H1 (cell line): Measurements from ENCODE around the gene FMNL2. TPM values are rescaled to one million over a fixed set of nuclear protein-coding genes. Genes with fewer than 3 reads are reported as not detected.

ENCODE experiments used
- CTCF ChIA-PET: fragments of 300-600 bp; sonication (Branson Sonifier 250); formaldehyde crosslinking; loops from one replicate; lab custom pipeline; 2021; ENCODE audit not compliant: partially characterized antibody; lab: Charles Lee
- POLR2A ChIA-PET: fragments of 300-600 bp; sonication (Branson Sonifier 250); formaldehyde crosslinking; loops from one replicate; lab custom pipeline; 2021; ENCODE audit warnings: inconsistent platforms; ENCODE audit not compliant: partially characterized antibody; lab: Charles Lee
- DNase-seq, 2 experiments: peaks; one replicate each; pipeline versions ENCODE4 v3.0.0 to v3.0.0-alpha.2; 2010 to 2022; ENCODE audit warnings: low spot score in 2 of 2, low read depth in 1 of 2, mixed read lengths in 1 of 2
- FAIRE-seq: peaks from 2 replicates; lab custom pipeline; 2011; peaks lifted over from hg19 to GRCh38; lab: Jason Lieb, UNC
- H2AFZ ChIP-seq: 2 replicates; pipeline ENCODE4 v1.8.1; 2012; ENCODE audit warnings: low read length, inconsistent platforms
- H2AK5ac ChIP-seq: 2 replicates; pipeline ENCODE4 v1.6.1; 2013; ENCODE audit warnings: low read depth, low read length
- H2BK120ac ChIP-seq: replicated peaks from 2 replicates; pipeline ENCODE3; 2013; ENCODE audit warnings: low read depth, low read length, inconsistent platforms
- H2BK12ac ChIP-seq: 2 replicates; pipeline ENCODE4 v1.6.1; 2013; ENCODE audit warnings: low read depth, low read length
- H2BK15ac ChIP-seq: 2 replicates; pipeline ENCODE4 v1.6.1; 2013; ENCODE audit warnings: low read length
- H2BK20ac ChIP-seq: 2 replicates; pipeline ENCODE4 v1.6.1; 2013; ENCODE audit warnings: low read length
- H2BK5ac ChIP-seq: 2 replicates; pipeline ENCODE4 v1.6.1; 2013; ENCODE audit warnings: low read depth, low read length
- H3K14ac ChIP-seq: 2 replicates; pipeline ENCODE4 v1.6.1; 2013; ENCODE audit warnings: inconsistent platforms; ENCODE audit not compliant: insufficient read length
- H3K18ac ChIP-seq: 2 replicates; pipeline ENCODE4 v1.6.1; 2013; ENCODE audit warnings: low read length; ENCODE audit errors: extremely low read depth
- H3K23ac ChIP-seq: 2 replicates; pipeline ENCODE4 v1.6.1; 2013; ENCODE audit warnings: inconsistent platforms; ENCODE audit not compliant: insufficient read length
- H3K23me2 ChIP-seq: 2 replicates; pipeline ENCODE4 v1.6.1; 2013; ENCODE audit warnings: low read depth, low read length
- H3K27ac ChIP-seq: 2 replicates; pipeline ENCODE4 v1.6.1; 2011; ENCODE audit warnings: low read depth, low read length, inconsistent platforms
- H3K27me3 ChIP-seq, 4 experiments: replicated peaks in 1 of 4; 1 replicate in 1 of 4; 2 replicates in 3 of 4; pipeline versions ENCODE4 v1.6.1 to v1.8.1; 2011 to 2013; ENCODE audit warnings: low read length in 3 of 4, mild to moderate bottlenecking in 3 of 4, inconsistent platforms in 2 of 4, mixed read lengths in 2 of 4, moderate library complexity in 1 of 4; ENCODE audit not compliant: control insufficient read depth in 3 of 4, insufficient read depth in 3 of 4; ENCODE audit errors: extremely low read depth in 1 of 4
- H3K36me3 ChIP-seq, 4 experiments: 2 replicates each; pipeline versions ENCODE4 v1.6.1 to v1.8.1; 2011 to 2013; ENCODE audit warnings: mild to moderate bottlenecking in 4 of 4, low read length in 3 of 4, moderate library complexity in 2 of 4, control low read depth in 1 of 4, inconsistent platforms in 1 of 4; ENCODE audit not compliant: insufficient read depth in 4 of 4, control insufficient read depth in 2 of 4
- H3K4ac ChIP-seq: replicated peaks from 2 replicates; pipeline ENCODE3; 2013; ENCODE audit warnings: low read length, low read depth, mixed read lengths, inconsistent platforms; ENCODE audit not compliant: insufficient read length
- H3K4me1 ChIP-seq, 4 experiments: replicated peaks in 1 of 4; 1 replicate in 1 of 4; 2 replicates in 3 of 4; pipeline versions ENCODE4 v1.6.1 to v1.8.1; 2011 to 2013; ENCODE audit warnings: low read length in 3 of 4, inconsistent platforms in 2 of 4, mixed read lengths in 1 of 4; ENCODE audit not compliant: insufficient read depth in 4 of 4, control insufficient read depth in 3 of 4
- H3K4me2 ChIP-seq, 2 experiments: 2 replicates each; pipeline versions ENCODE4 v1.6.1 to v1.8.1; 2011 to 2013; ENCODE audit warnings: low read depth in 2 of 2, low read length in 2 of 2, control low read depth in 1 of 2, inconsistent platforms in 1 of 2, mild to moderate bottlenecking in 1 of 2; ENCODE audit not compliant: insufficient read depth in 1 of 2
- H3K4me3 ChIP-seq, 4 experiments: fragments of 200-600, 300-600 bp in 1 of 4; sonication (generic), shearing (Covaris generic), sonication (Bioruptor Twin) in 1 of 4; 2 replicates each; pipeline versions ENCODE4 v1.5.1 to v1.8.1; 2011 to 2016; ENCODE audit warnings: low read length in 4 of 4, low read depth in 3 of 4, control low read depth in 2 of 4, inconsistent platforms in 2 of 4, mild to moderate bottlenecking in 2 of 4, mixed read lengths in 1 of 4, moderate library complexity in 1 of 4; ENCODE audit not compliant: insufficient read depth in 2 of 4; ENCODE audit errors: extremely low read depth in 1 of 4
- H3K56ac ChIP-seq: replicated peaks from 2 replicates; pipeline ENCODE3; 2013; ENCODE audit warnings: low read depth, mild to moderate bottlenecking, mixed read lengths, low read length, inconsistent platforms; ENCODE audit not compliant: insufficient read length
- H3K79me1 ChIP-seq: 2 replicates; pipeline ENCODE4 v1.6.1; 2013; ENCODE audit warnings: low read depth, low read length, control low read depth
- H3K79me2 ChIP-seq, 2 experiments: 2 replicates each; pipeline versions ENCODE4 v1.6.1 to v1.8.1; 2012 to 2013; ENCODE audit warnings: low read length in 2 of 2, mild to moderate bottlenecking in 2 of 2, inconsistent platforms in 1 of 2; ENCODE audit not compliant: insufficient read depth in 2 of 2, control insufficient read depth in 1 of 2
- H3K9ac ChIP-seq, 4 experiments: replicated peaks in 1 of 4; 1 replicate in 1 of 4; 2 replicates in 3 of 4; pipeline versions ENCODE4 v1.6.1 to v1.8.1; 2011 to 2013; ENCODE audit warnings: low read depth in 3 of 4, low read length in 3 of 4, control low read depth in 2 of 4, mild to moderate bottlenecking in 2 of 4, moderate library complexity in 2 of 4, inconsistent platforms in 1 of 4; ENCODE audit errors: extremely low read depth in 1 of 4
- H3K9me3 ChIP-seq, 2 experiments: 2 replicates each; pipeline versions ENCODE4 v1.6.1 to v1.8.1; 2012 to 2013; ENCODE audit warnings: mild to moderate bottlenecking in 2 of 2, moderate library complexity in 2 of 2, control low read depth in 1 of 2, inconsistent platforms in 1 of 2, low read depth in 1 of 2, low read length in 1 of 2, mixed read lengths in 1 of 2; ENCODE audit not compliant: insufficient read depth in 2 of 2
- H4K20me1 ChIP-seq, 2 experiments: replicated peaks in 1 of 2; 2 replicates each; pipeline versions ENCODE3 to v1.8.1; 2011 to 2013; ENCODE audit warnings: inconsistent platforms in 2 of 2, low read length in 2 of 2, mild to moderate bottlenecking in 1 of 2; ENCODE audit not compliant: insufficient read depth in 2 of 2, control insufficient read depth in 1 of 2
- H4K5ac ChIP-seq: 2 replicates; pipeline ENCODE4 v1.6.1; 2013; ENCODE audit warnings: low read length, low read depth, mixed read lengths, inconsistent platforms; ENCODE audit not compliant: insufficient read length
- H4K8ac ChIP-seq: 2 replicates; pipeline ENCODE4 v1.8.0; 2013; ENCODE audit warnings: mild to moderate bottlenecking, moderate library complexity, low read length, inconsistent platforms; ENCODE audit not compliant: insufficient read depth; ENCODE audit errors: extremely low read depth
- H4K91ac ChIP-seq: replicated peaks from 2 replicates; pipeline ENCODE3; 2013; ENCODE audit warnings: low read length, mixed read lengths, inconsistent platforms; ENCODE audit not compliant: insufficient read length
- BACH1 ChIP-seq: IDR thresholded peaks from 2 replicates; pipeline ENCODE4 v1.6.1; 2012; ENCODE audit warnings: low read length, improper control_type of control experiment
- CHD2 ChIP-seq: IDR thresholded peaks from 2 replicates; pipeline ENCODE4 v1.6.1; 2012; ENCODE audit warnings: low read length, improper control_type of control experiment
- KDM1A ChIP-seq: fragments of 200-600, 300-600 bp; sonication (generic); IDR thresholded peaks from 2 replicates; pipeline ENCODE4 v1.7.1; 2016; ENCODE audit warnings: mild to moderate bottlenecking, low read length, borderline replicate concordance
- RBBP5 ChIP-seq: IDR thresholded peaks from 2 replicates; pipeline ENCODE4 v1.7.1; 2012; ENCODE audit warnings: low read depth, mild to moderate bottlenecking, inconsistent platforms, low read length, moderate library complexity, borderline replicate concordance
- SIN3A ChIP-seq, 2 experiments: IDR thresholded peaks in 1 of 2; conservative IDR thresholded peaks in 1 of 2; 2 replicates each; pipeline ENCODE4 v1.6.1; 2011 to 2012; ENCODE audit warnings: low read length in 2 of 2, improper control_type of control experiment in 1 of 2, low read depth in 1 of 2, mild to moderate bottlenecking in 1 of 2
- SP2 ChIP-seq: IDR thresholded peaks from 2 replicates; pipeline ENCODE4 v1.6.1; 2012; ENCODE audit warnings: mild to moderate bottlenecking, low read length, inconsistent platforms
- TAF7 ChIP-seq: optimal IDR thresholded peaks from 2 replicates; pipeline ENCODE3; 2011; ENCODE audit warnings: low read depth, mild to moderate bottlenecking, inconsistent platforms, low read length, moderate library complexity, borderline replicate concordance
- TEAD4 ChIP-seq: IDR thresholded peaks from 2 replicates; pipeline ENCODE4 v1.6.1; 2012; ENCODE audit warnings: low read depth, low read length, inconsistent platforms, mixed read lengths
- polyA plus RNA-seq, 7 experiments: library from polyadenylated mRNA; depleted of rRNA in 3 of 7; stranded (reverse) in 5 of 7; unstranded in 2 of 7; fragments of >200 nt in 5 of 7; fragments of 200-250 nt in 2 of 7; gene quantifications; 1 replicate in 5 of 7; 2 replicates in 1 of 7; 4 replicates in 1 of 7; pipeline versions ENCODE4 v1.2.1 to v1.2.3, GENCODE V29; 2011 to 2013; ENCODE audit warnings: missing spikeins in 2 of 7, mixed read lengths in 2 of 7
- total RNA-seq: library from RNA; stranded (reverse); fragmentation: NEBNext Ultra II Directional; extraction: Animal tissue kit (Norgen Biotek cat#: 25700); gene quantifications from 2 replicates; pipeline ENCODE4 v1.2.1, GENCODE V29; 2021

The FMNL2 gene
- total and polyA plus RNA-seq, 2 of the 8 experiments (the other 6 are each of a cell fraction or from before 2014, with no cell fraction given) = 15.5 to 45.1 TPM

DNA sequence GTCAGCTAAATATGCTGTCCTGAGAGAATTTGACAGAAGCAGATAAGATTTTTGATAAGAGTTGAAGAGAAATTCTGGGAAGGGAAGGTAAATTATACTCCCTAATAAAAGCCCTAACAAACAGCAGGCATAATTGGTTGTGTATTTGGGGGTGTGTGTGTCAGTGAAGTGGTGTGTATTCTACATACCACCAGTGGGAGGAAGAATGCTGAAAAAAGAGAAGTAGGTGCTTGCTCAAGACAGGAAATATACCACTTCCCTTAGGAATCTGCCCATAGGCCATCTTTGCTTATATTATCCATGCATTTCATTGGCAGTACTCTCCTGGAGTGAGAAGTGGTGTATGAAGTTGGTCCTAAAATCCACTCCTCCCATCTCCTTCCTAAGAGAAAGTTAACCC is 76.2 kb downstream of the FMNL2 start:
- H3K9ac ChIP-seq = no peak overlapping the region
- H2BK20ac ChIP-seq = no peak overlapping the region
- H3K23ac ChIP-seq = no peak overlapping the region
- no peak overlapping the region for H4K91ac ChIP-seq
- no peak overlapping the region for H3K14ac ChIP-seq
- no peak overlapping the region for H4K5ac ChIP-seq
- no peak overlapping the region for H4K8ac ChIP-seq
- H3K4me2 ChIP-seq = no peak overlapping the region
- DNase-seq = no peak
- no peak overlapping the region for H2BK120ac ChIP-seq
- no peaks in the 10 kb centered on the region for H3K23me2 ChIP-seq
- CTCF ChIA-PET = interaction anchor here (1.0 kb wide), 1 partner anchor 22 kb away, joined by 3 read pairs; no protein-coding TSS in a partner anchor
- H3K79me1 ChIP-seq = peaks cover 13% of the 10 kb centered on the region
- no peak overlapping the region for H2AFZ ChIP-seq
- no peaks in the 10 kb centered on the region; a peak in 1 of 8 replicates for H3K36me3 ChIP-seq
- H2BK15ac ChIP-seq = no peak overlapping the region
- H3K4me3 ChIP-seq = no peak overlapping the region
- no peak for FAIRE-seq
- peaks cover 0 to 86% of the 10 kb centered on the region in 2 experiments; a peak in 3 of 4 replicates for H3K79me2 ChIP-seq
- no peak overlapping the region; the same call in 1 of the 2 replicates for H3K18ac ChIP-seq
- H3K4ac ChIP-seq = no peak overlapping the region
- no peaks in the 10 kb centered on the region for H3K9me3 ChIP-seq
- TF ChIP-seq CHD2 (no peak), RBBP5 (no peak), SIN3A (conservative IDR thresholded peaks at IDR 0.05 in 1 of 2, IDR thresholded peaks at IDR 0.05 in 1 of 2; ENCODE audit: low read depth in 1 of 2, low read length in 2 of 2) (no peak), TEAD4 (no peak), BACH1 (no peak), KDM1A (no peak), SP2 (no peak), TAF7 (no peak)
- TF ChIP-seq, all 59 proteins: peak for 0
- Histone ChIP-seq H2AK5ac (no peak overlapping the region), H3K27ac (no peak overlapping the region), H3K56ac (no peak overlapping the region), H4K20me1 (peaks cover 0 to 5% of the 10 kb centered on the region in 2 experiments), H2BK5ac (no peak overlapping the region), H3K4me1 (peaks cover 4 to 20% (median 9%) of the 10 kb centered on the region in 4 experiments; a peak in 6 of 7 replicates), H3K27me3 (no peaks in the 10 kb centered on the region), H2BK12ac (no peak overlapping the region)
- POLR2A ChIA-PET = interaction anchor here (1.0 to 1.7 kb wide), 2 partner anchors 10 to 76 kb away, joined by 3 to 5 read pairs; no protein-coding TSS in a partner anchor
